H9 (cell line): Measurements from ENCODE around the gene ARPP19. TPM values are rescaled to one million over a fixed set of nuclear protein-coding genes. Genes with fewer than 3 reads are reported as not detected.

ENCODE experiments used
- DNase-seq: peaks from one replicate; pipeline ENCODE4 v3.0.0-alpha.2; 2017
- H2AFZ ChIP-seq: one replicate; pipeline ENCODE4 v1.6.1; 2013; ENCODE audit warnings: mild to moderate bottlenecking, low read length, control low read depth, moderate library complexity
- H2AK5ac ChIP-seq: 2 replicates; pipeline ENCODE4 v1.6.1; 2013; ENCODE audit warnings: low read length, control low read depth, mixed read lengths; ENCODE audit not compliant: insufficient read length
- H2BK120ac ChIP-seq: one replicate; pipeline ENCODE4 v1.6.1; 2013; ENCODE audit warnings: low read depth, mild to moderate bottlenecking, low read length, control low read depth, inconsistent platforms; ENCODE audit not compliant: poor library complexity, severe bottlenecking
- H2BK12ac ChIP-seq: 2 replicates; pipeline ENCODE4 v1.6.1; 2013; ENCODE audit warnings: low read length, control low read depth, mixed read lengths, low read depth; ENCODE audit not compliant: insufficient read length
- H2BK15ac ChIP-seq: 2 replicates; pipeline ENCODE4 v1.6.1; 2013; ENCODE audit warnings: low read depth, low read length, control low read depth
- H2BK20ac ChIP-seq: one replicate; pipeline ENCODE4 v1.6.1; 2013; ENCODE audit warnings: low read depth, mild to moderate bottlenecking, low read length, control low read depth, inconsistent platforms; ENCODE audit not compliant: poor library complexity, severe bottlenecking
- H2BK5ac ChIP-seq: 2 replicates; pipeline ENCODE4 v1.6.1; 2013; ENCODE audit warnings: low read length, control low read depth, mixed read lengths; ENCODE audit not compliant: insufficient read length
- H3K14ac ChIP-seq: 2 replicates; pipeline ENCODE4 v1.6.1; 2013; ENCODE audit warnings: low read length, control low read depth; ENCODE audit not compliant: insufficient read depth
- H3K18ac ChIP-seq: 2 replicates; pipeline ENCODE4 v1.6.1; 2013; ENCODE audit warnings: low read depth, mild to moderate bottlenecking, mixed read lengths, low read length, control low read depth; ENCODE audit not compliant: insufficient read length
- H3K23ac ChIP-seq: 2 replicates; pipeline ENCODE4 v1.6.1; 2013; ENCODE audit warnings: low read length, control low read depth, mixed read lengths, low read depth; ENCODE audit not compliant: insufficient read length
- H3K23me2 ChIP-seq: 2 replicates; pipeline ENCODE4 v1.6.1; 2013; ENCODE audit warnings: low read depth, mild to moderate bottlenecking, mixed read lengths, low read length, control low read depth; ENCODE audit not compliant: insufficient read length, poor library complexity, severe bottlenecking
- H3K27ac ChIP-seq: 2 replicates; pipeline ENCODE4 v1.5.1; 2013; ENCODE audit warnings: low read length, control low read depth, mixed read lengths, low read depth; ENCODE audit not compliant: insufficient read length
- H3K27me3 ChIP-seq: 2 replicates; pipeline ENCODE4 v1.6.1; 2013; ENCODE audit warnings: low read length, control low read depth, inconsistent platforms; ENCODE audit not compliant: insufficient read depth
- H3K4ac ChIP-seq: 2 replicates; pipeline ENCODE4 v1.6.1; 2013; ENCODE audit warnings: low read depth, mild to moderate bottlenecking, control low read depth, inconsistent platforms, low read length, moderate library complexity
- H3K4me1 ChIP-seq: 2 replicates; pipeline ENCODE4 v1.6.1; 2013; ENCODE audit warnings: low read length, control low read depth, inconsistent platforms; ENCODE audit not compliant: insufficient read depth
- H3K4me2 ChIP-seq: 2 replicates; pipeline ENCODE4 v1.6.1; 2013; ENCODE audit warnings: low read length, control low read depth, mixed read lengths; ENCODE audit not compliant: insufficient read length, insufficient read depth
- H3K56ac ChIP-seq: 2 replicates; pipeline ENCODE4 v1.6.1; 2013; ENCODE audit warnings: low read depth, mild to moderate bottlenecking, mixed read lengths, low read length, control low read depth; ENCODE audit not compliant: insufficient read length
- H3K79me1 ChIP-seq: 2 replicates; pipeline ENCODE4 v1.6.1; 2013; ENCODE audit warnings: low read depth, mild to moderate bottlenecking, moderate library complexity, low read length, control low read depth, inconsistent platforms; ENCODE audit not compliant: insufficient read depth, poor library complexity, severe bottlenecking
- H3K79me2 ChIP-seq: 2 replicates; pipeline ENCODE4 v1.6.1; 2013; ENCODE audit warnings: low read length, control low read depth, inconsistent platforms; ENCODE audit not compliant: insufficient read depth
- H3K9ac ChIP-seq: 2 replicates; pipeline ENCODE4 v1.6.1; 2013; ENCODE audit warnings: low read length, control low read depth, mixed read lengths; ENCODE audit not compliant: insufficient read length; ENCODE audit errors: extremely low read depth
- H3K9me3 ChIP-seq: one replicate; pipeline ENCODE4 v1.6.1; 2013; ENCODE audit warnings: low read depth, low read length, inconsistent platforms; ENCODE audit not compliant: control insufficient read depth
- H3T11ph ChIP-seq: one replicate; pipeline ENCODE4 v1.6.1; 2013; ENCODE audit warnings: mild to moderate bottlenecking, low read length, control low read depth, inconsistent platforms
- H4K20me1 ChIP-seq: one replicate; pipeline ENCODE4 v1.6.1; 2013; ENCODE audit not compliant: control insufficient read depth, insufficient read length, insufficient read depth
- H4K5ac ChIP-seq: 2 replicates; pipeline ENCODE4 v1.6.1; 2013; ENCODE audit warnings: low read depth, mild to moderate bottlenecking, mixed read lengths, low read length, control low read depth; ENCODE audit not compliant: insufficient read length
- H4K8ac ChIP-seq: replicated peaks from 2 replicates; pipeline ENCODE4 v1.6.1; 2013; ENCODE audit warnings: low read length, control low read depth, mixed read lengths, low read depth; ENCODE audit not compliant: insufficient read length
- H4K91ac ChIP-seq: 2 replicates; pipeline ENCODE4 v1.6.1; 2013; ENCODE audit warnings: low read depth, mild to moderate bottlenecking, moderate library complexity, mixed read lengths, low read length, control low read depth; ENCODE audit not compliant: insufficient read length
- H3K27ac Mint-ChIP-seq, 3 experiments: 2 replicates in 2 of 3; 3 replicates in 1 of 3; pipeline ENCODE4 v1.8.0; 2020 to 2021; ENCODE audit warnings: mixed read lengths in 3 of 3, mild to moderate bottlenecking in 1 of 3, moderate library complexity in 1 of 3
- H3K27me3 Mint-ChIP-seq: 2 replicates; pipeline ENCODE4 v1.8.0; 2021; ENCODE audit warnings: low read depth, mild to moderate bottlenecking, moderate library complexity, mixed read lengths
- H3K36me3 Mint-ChIP-seq, 3 experiments: 2 replicates in 2 of 3; 3 replicates in 1 of 3; pipeline ENCODE4 v1.8.0; 2020 to 2021; ENCODE audit warnings: low read depth in 3 of 3, mixed read lengths in 3 of 3; ENCODE audit not compliant: insufficient read depth in 1 of 3
- H3K4me1 Mint-ChIP-seq, 2 experiments: 2 replicates each; pipeline ENCODE4 v1.8.0; 2020; ENCODE audit warnings: mixed read lengths in 2 of 2
- H3K4me3 Mint-ChIP-seq, 2 experiments: 2 replicates in 1 of 2; 3 replicates in 1 of 2; pipeline ENCODE4 v1.8.0; 2020 to 2021; ENCODE audit warnings: mild to moderate bottlenecking in 2 of 2, mixed read lengths in 2 of 2, moderate library complexity in 1 of 2
- H3K9me3 Mint-ChIP-seq, 2 experiments: 2 replicates in 1 of 2; 3 replicates in 1 of 2; pipeline ENCODE4 v1.8.0; 2020; ENCODE audit warnings: mild to moderate bottlenecking in 2 of 2, mixed read lengths in 2 of 2, moderate library complexity in 1 of 2
- CTCF ChIP-seq: fragments of 200-600 bp; sonication (generic); conservative IDR thresholded peaks from 3 replicates; pipeline ENCODE4 v1.8.0; 2021; ENCODE audit warnings: antibody characterized with exemption, mild to moderate bottlenecking
- WGBS: extraction: QIAGEN DNeasy Blood & Tissue Kit; methylation state at CpG from one replicate; pipeline ENCODE4 v1.1.7; 2013; ENCODE audit warnings: missing lambda C conversion rate, low lambda C conversion rate, mixed read lengths; ENCODE audit not compliant: insufficient read length; ENCODE audit errors: extremely low coverage; 5-methylcytosine and 5-hydroxymethylcytosine counted together
- long read RNA-seq: library from polyadenylated mRNA; unstranded; transcript quantifications from one replicate; pipeline ENCODE4 v2.0.0, GENCODE V29; 2020
- total RNA-seq: library from RNA; stranded (reverse); gene quantifications from 2 replicates; pipeline ENCODE4 v1.2.1, GENCODE V29; 2021

The ARPP19 gene
- 229 and 247 TPM in 2 replicates for total RNA-seq
- long read RNA-seq, full-length matches to known transcripts, result 159 of 166 reads
- long read RNA-seq, partial matches to known transcripts, result 3 of 166 reads
- long read RNA-seq, other reads (novel, unspliced or antisense), result 4 of 166 reads

- Histone ChIP-seq H4K20me1 (no peaks in the 10 kb centered on the region), H3K23ac (no peak within 1 kb of the TSS), H2BK20ac (no peak within 1 kb of the TSS), H3K4ac (peak within 1 kb of the TSS; percentile 55; the same call in 1 of the 2 replicates), H2AK5ac (peak within 1 kb of the TSS; percentile 4), H3K9ac (peak within 1 kb of the TSS; percentile 99), H2BK5ac (peak within 1 kb of the TSS; percentile 41), H2BK120ac (peak within 1 kb of the TSS; percentile 42), H3K27ac (peak within 1 kb of the TSS; percentile 59), H4K91ac (no peak within 1 kb of the TSS), H2BK12ac (no peak within 1 kb of the TSS), H3K23me2 (peaks cover 7% of the 10 kb centered on the region), H3K4me1 (no peaks in the 10 kb centered on the region), H3K56ac (peak within 1 kb of the TSS; percentile 88), H3K79me2 (peaks cover 43% of the 10 kb centered on the region), H4K5ac (peak within 1 kb of the TSS; percentile 92), H3K27me3 (no peaks in the 10 kb centered on the region), H3K79me1 (no peaks in the 10 kb centered on the region), H2BK15ac (no peak within 1 kb of the TSS), H3K18ac (peak within 1 kb of the TSS; percentile 95), H3K9me3 (no peaks in the 10 kb centered on the region), H3K4me2 (peak within 1 kb of the TSS; percentile 91), H3T11ph (no peak within 1 kb of the TSS), H4K8ac (no peak within 1 kb of the TSS), H3K14ac (peak within 1 kb of the TSS; percentile 98), H2AFZ (peak within 1 kb of the TSS; percentile 98)
- Mint-ChIP-seq H3K9me3 (no peaks in the 10 kb centered on the region; a peak in 1 of 5 replicates), H3K36me3 (peaks cover 0 to 5% (median 0%) of the 10 kb centered on the region in 3 experiments; a peak in 3 of 7 replicates), H3K27ac (peak within 1 kb of the TSS; percentile 98 to 100 (median 99)), H3K4me1 (peaks cover 24% of the 10 kb centered on the region in 2 experiments), H3K4me3 (peak within 1 kb of the TSS; percentile 97), H3K27me3 (no peaks in the 10 kb centered on the region)
- WGBS, result no CpG with 5 or more reads among the region's 82 CpGs
- DNase-seq, result peak; percentile 97
- peak; percentile 19; the same call in 2 of the 3 replicates for TF ChIP-seq CTCF
These were observed at the start of gene ARPP19 for GRCh38 chr15:52568601-52569585. Gene ARPP19, minus strand, starts transcription at chr15:52569030. Its CDS starts 138 bp downstream, at chr15:52568892.
